OCI-LY7 (cell line): ENCODE measurements around the gene PXDN. TPM values are rescaled to one million over a fixed set of nuclear protein-coding genes. Genes with fewer than 3 reads are reported as not detected.

Experiments used
- BruUV-seq: library from RNA; stranded (reverse); fragments of 400-500 nt; replicated peaks from 2 replicates; lab custom pipeline; 2021; lab: Mats Ljungman, UMichigan
- CTCF ChIA-PET: fragments of 300-600 bp; sonication (Branson Sonifier 250); formaldehyde crosslinking; loops from one replicate; lab custom pipeline; 2022; ENCODE audit warnings: antibody characterized with exemption; ENCODE audit not compliant: unreplicated experiment; lab: Charles Lee
- POLR2A ChIA-PET: fragments of 300-600 bp; sonication (Branson Sonifier 250); formaldehyde crosslinking; loops from one replicate; lab custom pipeline; 2022; ENCODE audit warnings: antibody characterized with exemption; lab: Charles Lee
- DNase-seq: peaks from one replicate; pipeline ENCODE4 v3.0.0-alpha.2; 2015; ENCODE audit warnings: low spot score
- H2AFZ ChIP-seq: fragments of 200-600 bp; sonication (generic), shearing (Covaris generic); 2 replicates; pipeline ENCODE4 v1.6.1; 2014; ENCODE audit warnings: mild to moderate bottlenecking, antibody characterized with exemption, low read length, moderate library complexity
- H3K27ac ChIP-seq: fragments of 200-600 bp; sonication (generic); 2 replicates; pipeline ENCODE4 v1.5.1; 2014; ENCODE audit warnings: mixed run types, low read depth, mild to moderate bottlenecking, moderate library complexity, low read length, inconsistent platforms; ENCODE audit not compliant: poor library complexity, severe bottlenecking
- H3K36me3 ChIP-seq: fragments of 200-600 bp; sonication (generic); 2 replicates; pipeline ENCODE4 v1.6.1; 2014; ENCODE audit warnings: mild to moderate bottlenecking, antibody characterized with exemption, low read length, moderate library complexity, mixed read lengths; ENCODE audit not compliant: insufficient read depth
- H3K4me1 ChIP-seq: fragments of 200-600 bp; sonication (generic); 2 replicates; pipeline ENCODE4 v1.5.1; 2014; ENCODE audit warnings: mild to moderate bottlenecking, low read length; ENCODE audit not compliant: insufficient read depth, poor library complexity, severe bottlenecking
- H3K4me2 ChIP-seq: fragments of 200-600 bp; sonication (generic); 2 replicates; pipeline ENCODE4 v1.6.1; 2014; ENCODE audit warnings: mild to moderate bottlenecking, low read length
- H3K4me3 ChIP-seq: fragments of 200-600 bp; sonication (generic); 2 replicates; pipeline ENCODE4 v1.5.1; 2014; ENCODE audit warnings: mild to moderate bottlenecking, low read depth, low read length; ENCODE audit not compliant: poor library complexity, severe bottlenecking
- H3K79me2 ChIP-seq: fragments of 200-600 bp; sonication (generic); 2 replicates; pipeline ENCODE4 v1.6.1; 2016; ENCODE audit warnings: low read depth, mild to moderate bottlenecking, low read length, moderate library complexity, mixed read lengths; ENCODE audit not compliant: insufficient read depth
- H3K9me2 ChIP-seq: fragments of 200-600 bp; sonication (generic); 2 replicates; pipeline ENCODE4 v1.6.1; 2016; ENCODE audit warnings: mild to moderate bottlenecking, low read length, mixed read lengths; ENCODE audit not compliant: insufficient read depth
- H3K9me3 ChIP-seq: fragments of 200-600 bp; sonication (generic); 2 replicates; pipeline ENCODE4 v1.6.1; 2014; ENCODE audit warnings: mild to moderate bottlenecking, mixed run types, low read length, mixed read lengths
- H4K20me1 ChIP-seq: fragments of 200-600 bp; sonication (generic); 2 replicates; pipeline ENCODE4 v1.6.1; 2014; ENCODE audit warnings: mild to moderate bottlenecking, antibody characterized with exemption, low read length, moderate library complexity, mixed read lengths; ENCODE audit not compliant: insufficient read depth
- EZH2phosphoT487 ChIP-seq: fragments of 200-600 bp; sonication (generic); IDR thresholded peaks from 2 replicates; pipeline ENCODE4 v1.6.1; 2018; ENCODE audit warnings: low read depth, borderline replicate concordance, mild to moderate bottlenecking, mixed run types, antibody characterized with exemption, low read length, moderate library complexity, mixed read lengths
- intact Hi-C: fragments of 100-400 bp; cut with micrococcal nuclease; formaldehyde crosslinking; loops from one replicate; pipeline ENCODE4 v1.10.0; 2022; ENCODE audit not compliant: unreplicated experiment
- total RNA-seq, 2 experiments: library from RNA; depleted of rRNA in 1 of 2; stranded (reverse); fragments of >200 nt in 1 of 2; shearing (Covaris generic) in 1 of 2; gene quantifications; 2 replicates each; pipeline ENCODE4 v1.2.3, GENCODE V29; 2014 to 2022
- TF ChIP-seq, protein P1 (sequence below): fragments of 200-600 bp; sonication (generic); conservative IDR thresholded peaks from 2 replicates; pipeline ENCODE4 v1.5.1; 2014; ENCODE audit warnings: mild to moderate bottlenecking, antibody characterized with exemption, low read length, moderate library complexity, mixed read lengths

PXDN gene
- total RNA-seq, 2 experiments from 2014 or later, result not detected

DNA sequence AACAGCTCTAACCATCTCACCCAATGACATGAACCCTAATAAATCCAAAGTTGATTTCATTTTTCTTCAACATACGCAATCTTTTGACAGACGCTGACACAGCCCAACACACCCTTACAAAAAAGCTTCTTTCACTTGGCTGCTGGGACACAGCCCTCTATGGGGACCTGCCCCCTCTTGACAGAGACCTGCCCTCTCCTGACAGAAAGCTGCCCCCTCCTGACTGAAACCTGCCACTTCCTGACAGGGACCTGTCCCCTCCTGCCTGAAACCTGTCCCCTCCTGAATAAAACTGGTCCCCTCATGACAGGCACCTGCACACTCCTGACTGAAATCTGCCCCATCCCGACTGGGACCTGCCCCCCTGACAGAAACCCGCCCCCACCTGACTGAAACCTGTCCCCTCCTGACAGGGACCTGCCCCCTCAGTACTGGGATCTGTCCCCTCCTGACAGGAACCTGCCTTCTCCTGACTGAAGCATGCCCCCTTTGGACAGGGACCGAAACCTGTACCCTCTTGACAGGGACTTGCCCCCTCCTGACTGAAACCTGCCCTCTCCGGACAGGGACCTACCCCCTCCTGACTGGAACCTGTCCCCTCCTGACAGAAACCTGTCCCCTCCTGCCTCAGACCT lies 87.9 kb downstream of the PXDN start:
- H3K36me3 ChIP-seq, result no peaks in the 10 kb centered on the region
- H3K27ac ChIP-seq, result no peak overlapping the region
- CTCF ChIA-PET, result no interaction called here
- H3K79me2 ChIP-seq, result no peaks in the 10 kb centered on the region
- no peak for TF ChIP-seq EZH2phosphoT487
- TF ChIP-seq, protein P1, sequence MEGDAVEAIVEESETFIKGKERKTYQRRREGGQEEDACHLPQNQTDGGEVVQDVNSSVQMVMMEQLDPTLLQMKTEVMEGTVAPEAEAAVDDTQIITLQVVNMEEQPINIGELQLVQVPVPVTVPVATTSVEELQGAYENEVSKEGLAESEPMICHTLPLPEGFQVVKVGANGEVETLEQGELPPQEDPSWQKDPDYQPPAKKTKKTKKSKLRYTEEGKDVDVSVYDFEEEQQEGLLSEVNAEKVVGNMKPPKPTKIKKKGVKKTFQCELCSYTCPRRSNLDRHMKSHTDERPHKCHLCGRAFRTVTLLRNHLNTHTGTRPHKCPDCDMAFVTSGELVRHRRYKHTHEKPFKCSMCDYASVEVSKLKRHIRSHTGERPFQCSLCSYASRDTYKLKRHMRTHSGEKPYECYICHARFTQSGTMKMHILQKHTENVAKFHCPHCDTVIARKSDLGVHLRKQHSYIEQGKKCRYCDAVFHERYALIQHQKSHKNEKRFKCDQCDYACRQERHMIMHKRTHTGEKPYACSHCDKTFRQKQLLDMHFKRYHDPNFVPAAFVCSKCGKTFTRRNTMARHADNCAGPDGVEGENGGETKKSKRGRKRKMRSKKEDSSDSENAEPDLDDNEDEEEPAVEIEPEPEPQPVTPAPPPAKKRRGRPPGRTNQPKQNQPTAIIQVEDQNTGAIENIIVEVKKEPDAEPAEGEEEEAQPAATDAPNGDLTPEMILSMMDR, result no peak
- intact Hi-C loops, result loop anchor here (5.0 kb wide), 1 partner anchor 64 kb away; no protein-coding TSS in a partner anchor
- H3K4me1 ChIP-seq, result no peaks in the 10 kb centered on the region
- no peak overlapping the region for H3K4me3 ChIP-seq
- no peaks in the 10 kb centered on the region for H4K20me1 ChIP-seq
- no TSS peak for BruUV-seq
- H2AFZ ChIP-seq, result no peak overlapping the region
- peak; percentile 11 for DNase-seq
- no peaks in the 10 kb centered on the region for H3K9me3 ChIP-seq
- no peak overlapping the region for H3K4me2 ChIP-seq
- no peaks in the 10 kb centered on the region for H3K9me2 ChIP-seq
- POLR2A ChIA-PET, result no interaction called here

DNA sequence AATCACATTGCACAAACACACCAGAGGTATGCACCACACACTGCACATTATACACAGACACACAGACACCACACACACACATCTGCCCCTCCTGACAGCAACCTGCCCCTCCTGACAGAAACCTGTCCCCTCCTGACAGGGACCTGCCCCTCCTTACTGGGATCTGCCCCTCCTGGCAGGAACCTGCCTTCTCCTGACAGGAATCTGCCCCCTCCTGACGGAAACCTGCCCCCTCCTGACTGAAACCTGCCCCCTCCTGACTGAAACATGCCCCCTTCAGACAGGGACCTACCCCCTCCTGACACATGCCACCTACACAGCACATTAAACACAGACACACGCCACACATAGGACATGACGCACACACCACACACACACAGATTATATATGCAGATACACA lies 88.9 kb downstream of the PXDN start:
- intact Hi-C loops, result loop anchor here (5.0 kb wide), 1 partner anchor 63 kb away; no protein-coding TSS in a partner anchor
- ChIA-PET CTCF (no interaction called here), POLR2A (no interaction called here)
- TF ChIP-seq EZH2phosphoT487, result no peak
- TF ChIP-seq, protein P1, result no peak
- no peaks in the 10 kb centered on the region for H3K9me3 ChIP-seq
- H3K4me2 ChIP-seq, result no peak overlapping the region
- no peak overlapping the region for H2AFZ ChIP-seq
- no peak for DNase-seq
- no peak overlapping the region for H3K4me3 ChIP-seq
- no peak overlapping the region for H3K27ac ChIP-seq
- H3K36me3 ChIP-seq, result no peaks in the 10 kb centered on the region
- BruUV-seq, result no TSS peak
- H4K20me1 ChIP-seq, result no peaks in the 10 kb centered on the region
- H3K79me2 ChIP-seq, result no peaks in the 10 kb centered on the region
- H3K9me2 ChIP-seq, result no peaks in the 10 kb centered on the region
- H3K4me1 ChIP-seq, result no peaks in the 10 kb centered on the region

DNA sequence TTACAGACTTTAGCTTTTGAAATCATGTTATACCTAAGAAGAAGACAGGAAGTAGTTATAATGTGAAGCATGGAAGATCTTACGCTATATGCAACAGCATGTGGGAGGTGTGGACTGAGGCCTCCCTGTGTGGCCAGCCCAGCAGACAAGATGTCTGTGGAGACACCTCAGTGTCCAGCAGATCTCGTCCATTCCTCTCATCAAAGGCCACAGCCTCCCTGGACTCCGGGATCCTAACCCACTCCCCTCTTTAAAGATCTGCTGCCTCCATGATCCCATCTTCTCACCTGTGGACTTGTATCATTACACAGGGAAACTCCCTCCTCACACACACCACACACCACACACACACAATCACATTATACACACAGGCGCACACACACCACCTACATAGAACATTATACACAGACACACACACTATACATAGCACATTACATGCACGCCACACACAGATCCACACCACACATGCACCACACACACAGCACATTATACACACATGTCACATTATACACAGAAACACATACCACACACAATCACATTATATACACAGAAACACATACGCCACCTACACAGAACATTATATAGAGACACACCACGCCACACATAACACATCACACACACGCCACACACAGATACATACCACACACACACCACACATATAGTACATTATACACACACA lies 89.5 kb downstream of the PXDN start:
- H3K9me3 ChIP-seq, result no peaks in the 10 kb centered on the region
- no TSS peak for BruUV-seq
- no peak for TF ChIP-seq EZH2phosphoT487
- TF ChIP-seq, protein P1, result no peak
- H3K4me2 ChIP-seq, result no peak overlapping the region
- H3K79me2 ChIP-seq, result no peaks in the 10 kb centered on the region
- no peaks in the 10 kb centered on the region for H4K20me1 ChIP-seq
- no peaks in the 10 kb centered on the region for H3K4me1 ChIP-seq
- no peak overlapping the region for H3K27ac ChIP-seq
- no peaks in the 10 kb centered on the region for H3K9me2 ChIP-seq
- no peak overlapping the region for H3K4me3 ChIP-seq
- POLR2A ChIA-PET, result no interaction called here
- intact Hi-C loops, result loop anchor here (5.0 kb wide), 1 partner anchor 63 kb away; no protein-coding TSS in a partner anchor
- H2AFZ ChIP-seq, result no peak overlapping the region
- DNase-seq, result no peak
- CTCF ChIA-PET, result no interaction called here
- H3K36me3 ChIP-seq, result no peaks in the 10 kb centered on the region
